ENCODE results near the gene NEU3. TPM values are rescaled to one million over a fixed set of nuclear protein-coding genes. Genes with fewer than 3 reads are reported as not detected.
A peak's percentile ranks its signal among the peaks of the same experiment; 100 is the strongest.

The NEU3 gene
- 11.3 and 12.7 TPM in 2 replicates for total RNA-seq
- long read RNA-seq, partial matches to known transcripts: 1 of 9 reads
- long read RNA-seq, other reads (novel, unspliced or antisense): 8 of 9 reads

DNA sequence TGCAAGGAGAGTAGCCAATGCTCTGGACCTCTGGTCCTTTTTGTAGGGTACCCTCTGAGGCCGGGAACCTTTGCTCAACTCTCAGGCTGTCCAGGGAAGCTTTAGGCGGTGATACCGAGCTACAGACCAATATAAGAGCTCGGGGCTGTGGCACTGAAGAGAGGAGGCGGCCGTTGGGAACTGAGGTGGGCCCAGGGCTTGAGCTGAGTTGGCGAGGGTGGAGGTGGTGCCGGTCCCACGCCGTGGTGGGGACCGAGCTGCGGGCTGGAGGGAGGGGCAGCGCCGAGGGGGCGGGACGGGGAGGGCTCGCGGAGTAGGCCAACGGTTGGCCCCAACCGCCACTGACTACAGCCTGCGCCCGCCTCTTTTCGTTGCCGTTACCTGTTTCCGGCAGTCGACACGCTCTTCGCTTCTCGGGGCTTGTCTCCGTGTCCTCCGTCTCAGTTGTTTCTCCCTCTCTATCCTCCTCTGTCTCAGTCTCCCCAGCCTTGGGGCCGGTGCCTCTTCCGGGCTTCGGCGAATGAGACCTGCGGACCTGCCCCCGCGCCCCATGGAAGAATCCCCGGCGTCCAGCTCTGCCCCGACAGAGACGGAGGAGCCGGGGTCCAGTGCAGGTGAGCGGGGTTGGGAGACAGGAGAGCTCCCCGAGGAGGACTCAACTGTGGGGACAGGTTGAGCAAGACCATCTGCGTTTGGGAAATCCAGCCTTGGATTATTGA, at the start of gene NEU3:
Gene NEU3, plus strand, starts transcription at position 393 of the 719 bp plus-strand sequence. Its CDS starts 128 bp downstream, at position 521.
- H3K27me3 Mint-ChIP-seq (ENCODE audit: low read depth): no peaks in the 10 kb centered on the region
- DNase-seq (ENCODE audit: low read depth, low spot score): peak; percentile 44
- peaks cover 15% of the 10 kb centered on the region for H3K4me1 Mint-ChIP-seq
- H3K36me3 Mint-ChIP-seq (ENCODE audit: low read depth): no peaks in the 10 kb centered on the region
- peak within 1 kb of the TSS; percentile 92 for H3K4me3 Mint-ChIP-seq
- TF ChIP-seq, protein P1, sequence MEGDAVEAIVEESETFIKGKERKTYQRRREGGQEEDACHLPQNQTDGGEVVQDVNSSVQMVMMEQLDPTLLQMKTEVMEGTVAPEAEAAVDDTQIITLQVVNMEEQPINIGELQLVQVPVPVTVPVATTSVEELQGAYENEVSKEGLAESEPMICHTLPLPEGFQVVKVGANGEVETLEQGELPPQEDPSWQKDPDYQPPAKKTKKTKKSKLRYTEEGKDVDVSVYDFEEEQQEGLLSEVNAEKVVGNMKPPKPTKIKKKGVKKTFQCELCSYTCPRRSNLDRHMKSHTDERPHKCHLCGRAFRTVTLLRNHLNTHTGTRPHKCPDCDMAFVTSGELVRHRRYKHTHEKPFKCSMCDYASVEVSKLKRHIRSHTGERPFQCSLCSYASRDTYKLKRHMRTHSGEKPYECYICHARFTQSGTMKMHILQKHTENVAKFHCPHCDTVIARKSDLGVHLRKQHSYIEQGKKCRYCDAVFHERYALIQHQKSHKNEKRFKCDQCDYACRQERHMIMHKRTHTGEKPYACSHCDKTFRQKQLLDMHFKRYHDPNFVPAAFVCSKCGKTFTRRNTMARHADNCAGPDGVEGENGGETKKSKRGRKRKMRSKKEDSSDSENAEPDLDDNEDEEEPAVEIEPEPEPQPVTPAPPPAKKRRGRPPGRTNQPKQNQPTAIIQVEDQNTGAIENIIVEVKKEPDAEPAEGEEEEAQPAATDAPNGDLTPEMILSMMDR (conservative IDR thresholded peaks at IDR 0.05): no peak
- no peak within 1 kb of the TSS for H3K27ac Mint-ChIP-seq (ENCODE audit: unreplicated experiment)
- no peaks in the 10 kb centered on the region for H3K9me3 Mint-ChIP-seq

DNA sequence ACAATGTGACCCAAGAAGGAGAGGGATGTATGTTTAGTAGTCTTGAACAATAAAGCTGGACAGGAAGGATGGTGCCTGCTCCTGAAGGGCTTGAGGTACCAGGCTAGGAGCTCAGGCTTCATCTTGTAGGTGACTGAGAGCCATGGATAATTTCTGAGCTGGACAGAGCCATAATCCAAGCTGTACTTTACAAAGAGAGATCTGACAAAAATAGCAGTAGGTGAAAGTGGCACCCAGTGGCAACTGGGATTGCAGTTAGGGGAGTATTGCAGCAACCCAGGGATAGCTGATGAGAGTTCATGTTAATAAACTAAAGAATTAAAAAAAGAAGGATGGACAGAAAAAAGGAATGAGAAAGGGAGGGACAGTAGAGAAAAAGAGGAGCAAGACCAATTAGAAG, 47.2 kb upstream of the NEU3 start:
- no peaks in the 10 kb centered on the region for H3K27me3 Mint-ChIP-seq (ENCODE audit: low read depth)
- no peak overlapping the region for H3K27ac Mint-ChIP-seq (ENCODE audit: unreplicated experiment)
- H3K9me3 Mint-ChIP-seq: no peaks in the 10 kb centered on the region
- H3K36me3 Mint-ChIP-seq (ENCODE audit: low read depth): no peaks in the 10 kb centered on the region
- no peak overlapping the region for H3K4me3 Mint-ChIP-seq
- DNase-seq (ENCODE audit: low read depth, low spot score): no peak
- no peaks in the 10 kb centered on the region for H3K4me1 Mint-ChIP-seq
- TF ChIP-seq, protein P1 (conservative IDR thresholded peaks at IDR 0.05): no peak

- no peak overlapping the region for H3K4me3 Mint-ChIP-seq
- TF ChIP-seq, protein P1 (conservative IDR thresholded peaks at IDR 0.05): no peak
- no peaks in the 10 kb centered on the region for H3K27me3 Mint-ChIP-seq (ENCODE audit: low read depth)
- H3K36me3 Mint-ChIP-seq (ENCODE audit: low read depth): no peaks in the 10 kb centered on the region
- no peaks in the 10 kb centered on the region for H3K9me3 Mint-ChIP-seq
- no peak for DNase-seq (ENCODE audit: low read depth, low spot score)
- H3K4me1 Mint-ChIP-seq: no peaks in the 10 kb centered on the region
- H3K27ac Mint-ChIP-seq (ENCODE audit: unreplicated experiment): no peak overlapping the region
These were observed 46.5 kb upstream of the NEU3 start for GRCh38 chr11:74942073-74942759.

DNA sequence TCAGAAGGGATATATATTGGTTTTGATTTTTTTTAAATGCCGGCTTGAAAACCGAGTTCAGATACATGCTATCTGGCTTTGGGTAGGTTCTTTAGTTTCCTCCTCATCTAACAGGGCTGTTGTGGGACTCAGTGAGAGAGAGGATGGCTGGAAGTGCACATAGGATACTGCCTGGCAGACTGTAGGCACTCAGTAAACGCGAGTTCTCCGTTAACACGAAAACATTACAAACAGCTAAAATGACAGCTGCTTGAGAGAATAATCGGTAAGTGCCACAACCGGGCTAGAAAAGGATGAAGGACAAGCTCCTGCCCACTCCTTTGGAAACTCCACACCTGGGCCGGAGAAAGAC, 40.2 kb upstream of the NEU3 start:
- TF ChIP-seq, protein P1 (conservative IDR thresholded peaks at IDR 0.05): no peak
- H3K9me3 Mint-ChIP-seq: no peaks in the 10 kb centered on the region
- peaks cover 2% of the 10 kb centered on the region for H3K36me3 Mint-ChIP-seq (ENCODE audit: low read depth)
- no peak overlapping the region for H3K27ac Mint-ChIP-seq (ENCODE audit: unreplicated experiment)
- peak overlapping the region; percentile 98 for H3K4me3 Mint-ChIP-seq
- H3K4me1 Mint-ChIP-seq: peaks cover 33% of the 10 kb centered on the region
- H3K27me3 Mint-ChIP-seq (ENCODE audit: low read depth): no peaks in the 10 kb centered on the region
- no peak for DNase-seq (ENCODE audit: low read depth, low spot score)

DNA sequence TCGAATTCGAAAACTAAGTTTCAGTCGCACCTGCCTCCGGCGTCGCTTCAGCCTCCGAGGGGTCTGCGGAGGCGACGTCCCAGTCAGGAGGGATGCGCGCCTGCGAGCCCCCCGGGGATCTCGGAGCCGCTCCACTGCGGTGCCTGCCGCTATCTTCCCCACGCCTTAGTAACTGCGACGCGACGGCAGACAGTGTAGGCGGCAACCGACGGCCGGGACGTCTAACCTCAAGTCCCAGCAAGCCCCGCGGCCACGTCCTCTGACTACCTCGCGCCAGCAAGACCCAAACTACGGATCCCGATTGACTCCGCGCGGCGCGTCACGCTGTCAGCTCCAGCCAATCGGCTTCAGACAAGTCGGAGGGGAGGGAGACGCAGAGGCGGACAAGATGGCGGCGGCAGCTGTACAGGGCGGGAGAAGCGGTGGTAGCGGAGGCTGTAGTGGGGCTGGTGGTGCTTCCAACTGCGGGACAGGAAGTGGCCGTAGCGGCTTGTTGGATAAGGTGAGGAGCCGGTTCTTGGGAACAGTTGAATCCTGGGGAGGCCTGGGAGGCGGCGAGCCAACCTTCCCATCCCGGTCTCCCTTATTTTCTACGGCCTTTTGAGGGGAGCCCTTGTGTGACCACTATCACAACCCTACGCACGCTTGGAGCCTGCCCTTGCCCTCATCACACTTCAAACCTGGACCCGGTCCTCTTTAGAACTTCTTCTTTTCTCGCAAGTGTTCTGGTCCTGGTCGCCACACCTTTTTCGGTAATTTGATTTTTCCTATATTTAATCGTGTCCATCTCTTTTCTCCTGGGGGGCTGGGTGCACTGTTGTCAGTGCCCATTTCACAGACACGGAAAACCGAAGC, 39.6 kb upstream of the NEU3 start, which contains the start of the genes SPCS2 and XRRA1:
Gene SPCS2, plus strand, starts transcription at position 369 of the 855 bp plus-strand sequence. Its CDS starts 20 bp downstream, at position 389.
Gene XRRA1, minus strand, starts transcription at position 194 of the 855 bp plus-strand sequence. CDS start 8,213 bp downstream, outside the sequence.
- Mint-ChIP-seq H3K27me3 (ENCODE audit: low read depth) (no peaks in the 10 kb centered on the region), H3K36me3 (ENCODE audit: low read depth) (peaks cover 2% of the 10 kb centered on the region), H3K4me3 (peak within 1 kb of the TSS; percentile 98), H3K9me3 (no peaks in the 10 kb centered on the region), H3K4me1 (peaks cover 33% of the 10 kb centered on the region), H3K27ac (ENCODE audit: unreplicated experiment) (peak within 1 kb of the TSS; percentile 97)
- peak; percentile 94 for DNase-seq (ENCODE audit: low read depth, low spot score)
- TF ChIP-seq, protein P1 (conservative IDR thresholded peaks at IDR 0.05): no peak
